GM21390 (cell line): ENCODE measurements around the gene NAP1L5.

Experiments used
- ATAC-seq: cut with Tn5 transposase; IDR thresholded peaks from one replicate; pipeline ENCODE4 v1.9.1; 2021; ENCODE audit not compliant: unreplicated experiment

Gene NAP1L5

GRCh38 chr4:88697588-88698329 is at the start of gene NAP1L5:
TSS of gene NAP1L5 (minus strand) at chr4:88697829. CDS start at chr4:88697754, 75 bp downstream.
- peak; percentile 98 for ATAC-seq

DNA sequence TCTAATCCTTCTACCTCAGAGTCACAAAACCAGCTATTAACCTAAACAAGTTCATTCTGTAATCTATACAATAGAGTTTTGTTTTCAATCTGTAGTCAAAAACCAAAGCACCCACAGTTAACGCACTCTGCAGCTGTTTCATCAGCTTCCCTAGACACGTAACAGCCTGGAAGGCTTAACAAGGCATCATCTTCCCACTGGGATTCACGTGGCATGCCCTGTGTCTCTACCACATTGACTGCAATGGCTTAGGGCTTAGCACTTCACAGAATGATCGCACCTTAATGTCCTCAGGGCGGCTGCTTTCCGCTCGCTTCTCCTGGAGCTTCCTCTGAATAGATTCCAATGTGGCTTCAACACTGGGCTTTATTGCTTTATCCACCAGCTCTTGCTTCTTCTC is 49.7 kb upstream of the NAP1L5 start:
- no peak for ATAC-seq

DNA sequence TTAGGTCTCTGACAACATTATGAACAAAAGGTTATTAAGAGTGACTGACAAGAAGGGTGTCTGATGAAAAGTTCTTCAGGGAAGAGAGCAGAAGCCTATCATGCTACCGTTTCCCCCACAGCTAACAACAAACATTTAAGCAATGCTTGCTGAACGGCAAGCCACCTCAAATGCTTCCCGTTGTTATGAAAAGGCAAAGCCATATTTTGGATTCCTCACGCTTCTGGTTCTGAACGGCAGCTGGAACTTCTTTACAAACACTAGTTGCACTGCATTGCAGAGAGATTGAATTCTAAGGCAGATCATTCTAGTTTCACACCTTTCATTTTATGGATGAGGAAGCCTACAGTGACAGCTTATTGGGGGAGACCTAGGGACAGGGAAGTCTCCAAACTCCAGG is 48.6 kb upstream of the NAP1L5 start:
- ATAC-seq, result no peak

DNA sequence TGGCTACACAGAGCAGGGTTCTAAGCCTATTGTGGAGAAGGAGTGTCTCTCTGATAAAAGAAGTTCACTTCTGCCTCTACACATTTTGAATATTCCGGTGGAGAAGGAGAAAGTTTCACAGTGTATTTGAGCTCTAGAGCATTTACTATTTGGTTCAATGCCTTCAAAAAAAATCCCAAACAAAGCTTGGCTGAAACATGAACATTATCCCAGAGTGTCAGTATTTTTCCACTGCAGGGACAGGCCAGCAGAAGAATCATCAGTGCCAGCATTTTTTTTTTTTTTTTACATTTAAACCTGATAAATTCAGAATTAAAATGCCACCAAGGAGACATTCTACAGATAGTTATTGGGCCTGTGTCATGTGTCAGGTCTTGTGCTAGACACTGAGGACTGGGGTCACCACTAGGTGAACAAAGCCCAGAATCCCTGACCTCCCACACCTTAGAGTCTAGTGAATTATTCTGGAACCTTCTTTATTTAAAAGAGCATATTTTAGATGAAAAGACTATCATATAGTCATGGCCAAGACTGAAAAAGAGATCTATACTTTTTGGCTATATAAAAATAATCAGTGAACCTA is 48.0 kb upstream of the NAP1L5 start:
- ATAC-seq, result no peak

DNA sequence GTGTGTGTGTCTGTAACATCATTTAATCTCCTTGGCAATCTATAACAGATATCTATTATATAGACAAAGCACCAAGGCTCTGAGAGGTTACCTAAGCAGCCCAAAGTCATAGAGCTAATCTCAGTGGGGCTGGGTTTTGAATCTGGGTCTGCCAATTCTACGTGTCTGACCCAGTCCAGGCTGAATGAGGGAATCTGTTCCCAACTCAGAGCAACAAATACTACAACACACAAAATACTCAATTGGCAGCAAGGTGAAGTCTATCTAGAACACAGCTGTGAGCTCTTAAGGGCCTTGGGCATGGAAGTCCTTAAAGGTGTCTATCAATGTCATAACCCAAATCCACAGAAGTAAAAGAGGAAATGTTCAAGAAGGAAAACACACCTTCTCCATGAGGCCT is 47.5 kb upstream of the NAP1L5 start:
- no peak for ATAC-seq

GRCh38 chr4:88744609-88745008 is 47.0 kb upstream of the NAP1L5 start:
- ATAC-seq, result no peak

DNA sequence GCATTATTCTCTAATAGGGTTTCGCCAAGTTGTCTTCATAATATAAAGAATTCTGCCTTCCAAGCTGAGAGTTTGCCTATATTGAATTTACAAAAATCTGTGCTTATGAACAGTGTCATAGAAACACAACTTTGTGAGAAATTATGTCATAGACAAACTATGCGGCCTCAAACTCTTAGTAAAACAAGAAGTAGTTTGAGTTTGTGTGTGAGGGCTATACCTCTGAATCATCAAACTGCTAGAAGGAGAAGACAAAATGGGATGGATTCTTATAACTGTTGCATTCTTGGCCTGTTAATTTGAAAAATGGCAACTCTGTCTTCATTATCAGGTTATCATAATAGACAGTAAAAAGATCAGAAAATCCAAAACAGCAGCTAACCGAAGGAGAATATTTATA is 46.1 kb upstream of the NAP1L5 start:
- ATAC-seq, result no peak

DNA sequence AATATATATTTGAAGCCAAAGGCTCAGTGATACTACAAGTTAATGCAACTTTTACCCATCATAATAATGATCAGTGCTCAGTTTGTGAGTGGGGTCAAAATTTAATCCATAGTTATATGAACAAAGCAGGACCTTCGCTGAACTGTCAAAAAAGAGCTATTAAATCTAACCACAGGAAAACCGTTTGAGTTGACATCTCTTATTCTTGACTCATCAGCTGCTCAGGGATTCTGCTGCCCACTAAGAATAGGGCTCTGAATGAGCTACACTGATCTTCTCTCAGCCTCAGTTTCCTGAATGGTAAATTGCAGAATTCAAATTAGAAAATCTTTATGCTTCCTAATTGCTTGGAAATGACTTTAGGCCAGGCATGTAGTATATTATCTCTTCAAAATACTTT is 44.9 kb upstream of the NAP1L5 start:
- no peak for ATAC-seq

- ATAC-seq, result no peak
Measured at GRCh38 chr4:88738180-88738579, 40.6 kb upstream of the NAP1L5 start.

- peak; percentile 97 for ATAC-seq
Measured at GRCh38 chr4:88737307-88737941, 39.8 kb upstream of the NAP1L5 start.

DNA sequence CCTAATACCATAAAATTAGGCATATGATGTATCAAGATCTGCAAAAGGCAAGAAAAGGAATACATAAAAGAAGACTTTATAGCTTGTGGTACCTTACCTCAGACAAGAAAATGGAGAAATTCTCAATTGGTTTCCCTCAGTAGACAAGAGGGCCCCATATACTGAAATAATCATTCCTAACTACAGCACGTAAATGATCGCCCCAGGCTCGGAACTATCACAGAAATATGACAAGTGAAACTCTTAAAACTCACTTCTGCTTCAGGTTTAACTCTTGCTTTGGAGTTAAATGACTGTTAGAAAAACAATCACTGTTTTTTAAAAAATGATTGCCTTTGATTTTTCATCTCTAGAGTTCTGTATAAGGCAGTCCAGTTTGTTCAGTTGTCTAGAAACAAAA is 38.6 kb upstream of the NAP1L5 start:
- no peak for ATAC-seq

GRCh38 chr4:88735564-88735963 is 37.9 kb upstream of the NAP1L5 start:
- no peak for ATAC-seq

GRCh38 chr4:88734403-88734949 is 36.8 kb upstream of the NAP1L5 start:
- no peak for ATAC-seq

- no peak for ATAC-seq
Measured at GRCh38 chr4:88732714-88733368, 35.2 kb upstream of the NAP1L5 start.

DNA sequence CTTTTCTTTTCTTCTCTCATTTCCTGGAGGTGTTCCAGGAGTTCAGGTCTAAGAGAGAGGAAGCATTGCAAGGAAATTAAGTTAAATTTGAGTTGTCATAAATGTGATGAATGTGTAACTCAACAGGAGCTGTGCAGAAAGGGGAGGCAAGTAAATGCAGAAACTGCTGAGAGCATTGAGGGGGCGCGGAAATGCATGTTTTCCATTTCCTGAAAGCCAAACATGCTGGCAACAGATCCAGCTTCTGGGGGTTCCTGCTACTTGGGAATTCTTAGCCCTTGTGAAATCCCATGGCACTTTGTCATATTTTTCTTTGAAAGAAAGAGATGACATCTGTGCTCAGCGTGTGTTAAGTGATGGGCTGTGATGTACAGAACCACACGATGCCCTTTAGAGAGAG is 33.8 kb upstream of the NAP1L5 start:
- ATAC-seq, result no peak

DNA sequence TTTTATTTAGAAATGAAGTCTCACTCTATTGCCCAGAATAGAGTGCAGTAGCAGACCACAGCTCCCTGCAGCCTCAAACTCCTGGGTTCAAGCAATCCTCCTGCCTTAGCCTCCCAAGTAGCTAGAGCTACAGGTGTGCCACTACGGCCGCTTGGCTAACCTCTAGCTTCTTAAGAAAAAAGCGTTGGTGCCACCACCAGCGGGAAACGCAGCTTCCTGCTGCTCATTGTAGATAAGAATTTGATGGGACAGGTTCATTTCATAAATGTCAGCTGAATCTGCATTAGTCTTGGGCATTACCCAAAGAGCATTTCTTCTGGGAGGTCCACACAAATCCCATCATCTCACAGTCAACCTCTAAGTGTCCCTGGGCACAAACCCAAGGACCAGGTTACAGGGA is 33.2 kb upstream of the NAP1L5 start:
- ATAC-seq, result no peak

DNA sequence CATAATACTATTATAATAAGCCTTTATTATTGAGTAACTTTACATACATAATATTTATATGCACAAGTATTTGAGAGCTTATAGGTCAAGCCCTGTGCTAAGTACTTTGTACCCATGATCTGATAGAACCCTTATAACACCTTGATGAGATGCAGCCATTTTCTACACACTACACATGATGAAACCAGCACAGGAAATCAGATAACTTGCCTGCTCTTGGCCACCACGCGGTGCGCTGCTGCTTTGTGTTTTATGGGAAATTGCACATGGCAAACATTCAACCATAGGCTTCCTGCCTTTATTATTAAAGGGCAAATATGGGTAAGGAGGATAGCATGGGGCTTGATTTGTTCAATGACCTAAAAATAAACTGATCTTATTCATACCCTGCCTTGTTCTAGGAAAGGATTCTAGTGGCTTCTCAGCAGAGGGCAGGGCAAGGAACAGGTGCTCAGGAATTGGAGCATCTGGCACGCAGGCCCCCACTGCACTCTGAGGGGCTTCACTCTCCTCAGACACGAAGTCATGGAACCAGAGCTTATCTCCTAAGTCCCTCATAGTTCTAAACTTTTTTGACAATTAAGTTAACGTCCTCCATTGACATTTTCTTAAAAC is 31.6 kb upstream of the NAP1L5 start:
- no peak for ATAC-seq

DNA sequence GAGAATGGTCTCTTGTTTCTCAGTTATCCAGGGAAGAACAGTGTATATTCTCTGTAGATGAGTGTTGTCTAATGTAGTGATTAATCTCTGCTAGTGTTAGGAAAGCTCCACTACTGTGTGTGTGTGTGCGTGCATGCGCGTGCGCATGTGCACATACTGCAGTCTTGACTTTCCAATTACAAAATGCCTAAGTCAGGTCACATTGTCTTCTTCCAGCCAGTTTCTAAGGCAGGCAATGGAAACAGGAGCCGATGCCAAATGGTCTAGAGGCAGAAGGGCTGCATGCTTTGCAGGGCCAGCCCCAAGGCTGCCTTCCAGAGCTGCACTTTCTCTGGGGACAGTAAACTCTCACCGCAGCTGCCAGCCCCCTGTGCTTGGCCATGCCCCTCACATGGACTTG is 30.5 kb upstream of the NAP1L5 start:
- ATAC-seq, result no peak

- no peak for ATAC-seq
Measured at GRCh38 chr4:88725986-88726385, 28.4 kb upstream of the NAP1L5 start.

DNA sequence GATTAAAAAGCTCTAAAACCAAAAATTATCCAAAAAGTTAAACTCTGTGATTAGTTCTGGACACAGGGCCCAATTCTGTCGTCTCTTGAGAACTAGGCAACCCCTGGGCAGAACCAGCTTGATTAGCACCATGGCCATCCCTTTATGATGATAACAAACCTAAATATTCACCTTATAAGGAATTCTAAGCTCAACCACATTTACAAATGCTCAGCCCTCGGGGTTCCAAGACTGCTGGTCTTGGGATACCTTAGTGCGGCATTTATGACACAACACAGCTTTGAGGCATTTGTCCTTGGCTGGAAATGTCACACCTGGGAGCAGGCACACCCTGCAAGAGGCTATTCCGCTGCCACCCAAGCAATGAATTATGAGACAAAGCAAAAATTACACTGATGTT is 27.5 kb upstream of the NAP1L5 start:
- no peak for ATAC-seq

GRCh38 chr4:88724406-88724805 is 26.8 kb upstream of the NAP1L5 start:
- no peak for ATAC-seq
